COLO829 (cell line): ENCODE data around the gene TNRC6C.
"Not testable (repeated sequence)": the region's sequence is repeated elsewhere in the genome, so short reads cannot be mapped to it uniquely, and the experiment has no call there.

Experiments
- DNase-seq: peaks from one replicate; pipeline ENCODE4 v3.0.0; 2012; ENCODE audit warnings: low spot score

TNRC6C gene

GRCh38 chr17:77929871-77930436 is 28.5 kb upstream of the TNRC6C start:
- DNase-seq = no peak

DNA sequence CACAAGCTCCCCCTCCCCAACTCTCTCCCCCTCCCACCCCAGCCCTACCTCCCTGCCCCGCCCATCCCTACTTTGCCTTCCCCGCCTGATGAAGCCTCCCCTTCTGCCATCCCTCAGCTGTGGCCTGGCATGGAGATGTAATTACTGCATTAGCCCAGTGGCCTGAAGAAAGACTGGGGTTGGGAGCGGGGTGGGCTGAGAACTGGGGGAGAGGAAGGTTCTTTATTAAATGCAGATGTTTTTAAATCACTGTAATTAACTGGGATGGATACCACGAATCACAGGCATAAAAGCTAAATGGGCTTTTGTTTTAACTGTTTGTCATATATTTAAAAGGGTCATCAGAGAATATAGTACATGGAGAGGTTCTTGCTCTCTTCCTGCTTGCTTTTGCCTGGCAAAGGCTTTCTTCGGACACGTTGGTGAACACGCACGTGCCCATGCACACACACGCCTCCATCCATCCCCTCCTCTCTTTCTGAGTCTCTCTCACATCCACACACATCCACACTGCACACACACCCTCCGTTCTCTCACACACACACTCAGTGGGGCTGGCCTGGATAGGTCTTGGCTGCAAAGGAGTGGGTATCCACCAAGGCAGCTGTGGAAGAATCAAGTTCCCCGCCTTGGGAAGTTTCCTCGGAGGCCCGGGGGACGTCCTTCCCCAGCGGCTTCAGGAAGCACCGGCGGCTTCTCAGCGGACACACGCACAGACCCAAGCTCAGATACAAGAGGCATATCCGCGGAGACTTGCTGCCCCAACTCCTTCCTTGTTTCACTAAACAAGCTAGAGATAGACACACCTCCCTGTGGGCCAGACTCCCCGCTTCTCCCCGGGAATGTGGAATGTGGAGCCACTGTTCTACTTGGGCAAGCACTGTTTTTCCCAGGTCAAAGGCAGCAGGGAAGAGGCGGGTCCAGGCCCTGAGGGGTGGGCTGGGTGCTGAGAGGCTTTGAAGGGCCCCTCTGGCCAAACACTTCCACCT is 27.4 kb upstream of the TNRC6C start:
- DNase-seq = no peak

- no peak for DNase-seq
Observed at GRCh38 chr17:77933777-77934398, 24.6 kb upstream of the TNRC6C start.

DNA sequence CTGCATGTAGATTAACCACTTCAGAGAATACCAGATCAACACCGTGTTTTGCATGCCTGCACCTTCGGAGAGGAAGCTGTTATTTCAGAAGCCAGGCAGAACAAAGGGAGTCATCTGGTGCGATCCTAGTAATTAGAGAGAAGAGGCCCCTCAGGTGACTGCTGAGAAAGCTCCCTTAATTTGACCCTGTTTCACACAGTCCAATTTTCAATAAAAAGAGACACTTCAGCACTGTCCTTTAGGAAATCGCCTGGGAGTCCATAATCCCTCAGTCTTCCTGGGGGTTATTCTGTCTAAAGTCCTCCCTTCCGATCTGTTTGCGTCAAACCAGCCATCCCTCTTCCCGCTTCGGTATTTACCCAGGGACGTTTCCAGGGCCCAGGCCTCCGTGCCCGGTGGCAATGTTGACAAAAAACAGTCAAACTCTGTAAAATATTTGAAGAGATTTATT is 23.4 kb upstream of the TNRC6C start:
- DNase-seq = no peak

DNA sequence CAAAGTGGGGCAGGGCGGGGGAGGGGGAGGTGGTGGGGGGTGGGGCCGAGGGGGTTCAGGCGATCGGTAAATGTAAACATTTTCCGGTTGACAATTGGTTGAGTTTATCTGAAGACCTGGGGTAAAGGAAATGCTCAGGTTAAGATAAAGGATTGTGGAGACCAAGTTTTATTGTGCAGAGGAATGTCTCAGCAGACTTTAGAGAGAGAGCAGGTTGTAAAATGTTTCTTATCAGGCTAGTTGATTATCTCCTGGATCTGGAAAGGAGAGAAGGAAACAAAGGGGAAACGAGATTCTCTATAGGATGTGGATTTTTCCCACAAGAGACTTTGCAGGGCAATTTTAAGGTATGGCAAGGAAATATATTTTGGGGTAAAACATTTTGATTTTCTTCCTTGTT is 22.8 kb upstream of the TNRC6C start:
- not testable (repeated sequence) for DNase-seq

DNA sequence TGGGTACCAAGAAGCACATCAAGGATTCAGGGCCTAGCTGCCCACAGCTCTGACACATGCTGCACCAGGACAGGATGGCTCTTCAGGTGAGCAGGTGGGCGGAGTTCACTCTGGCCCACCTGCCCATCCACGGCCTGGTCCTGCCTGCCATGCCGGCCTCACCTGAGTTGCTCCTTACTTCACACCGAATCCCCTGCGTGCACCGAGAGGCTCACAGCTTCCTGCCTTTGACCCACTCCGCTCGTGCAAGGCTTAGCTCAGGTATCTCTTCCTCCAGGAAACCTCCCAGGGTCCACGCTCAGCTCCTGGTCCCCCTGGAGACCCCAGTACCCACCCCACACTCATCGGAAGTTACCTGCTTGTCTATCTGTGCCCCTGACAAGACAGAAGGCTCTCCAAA is 21.6 kb upstream of the TNRC6C start:
- no peak for DNase-seq

- DNase-seq = no peak
Observed at GRCh38 chr17:77941004-77941403, 17.5 kb upstream of the TNRC6C start.

DNA sequence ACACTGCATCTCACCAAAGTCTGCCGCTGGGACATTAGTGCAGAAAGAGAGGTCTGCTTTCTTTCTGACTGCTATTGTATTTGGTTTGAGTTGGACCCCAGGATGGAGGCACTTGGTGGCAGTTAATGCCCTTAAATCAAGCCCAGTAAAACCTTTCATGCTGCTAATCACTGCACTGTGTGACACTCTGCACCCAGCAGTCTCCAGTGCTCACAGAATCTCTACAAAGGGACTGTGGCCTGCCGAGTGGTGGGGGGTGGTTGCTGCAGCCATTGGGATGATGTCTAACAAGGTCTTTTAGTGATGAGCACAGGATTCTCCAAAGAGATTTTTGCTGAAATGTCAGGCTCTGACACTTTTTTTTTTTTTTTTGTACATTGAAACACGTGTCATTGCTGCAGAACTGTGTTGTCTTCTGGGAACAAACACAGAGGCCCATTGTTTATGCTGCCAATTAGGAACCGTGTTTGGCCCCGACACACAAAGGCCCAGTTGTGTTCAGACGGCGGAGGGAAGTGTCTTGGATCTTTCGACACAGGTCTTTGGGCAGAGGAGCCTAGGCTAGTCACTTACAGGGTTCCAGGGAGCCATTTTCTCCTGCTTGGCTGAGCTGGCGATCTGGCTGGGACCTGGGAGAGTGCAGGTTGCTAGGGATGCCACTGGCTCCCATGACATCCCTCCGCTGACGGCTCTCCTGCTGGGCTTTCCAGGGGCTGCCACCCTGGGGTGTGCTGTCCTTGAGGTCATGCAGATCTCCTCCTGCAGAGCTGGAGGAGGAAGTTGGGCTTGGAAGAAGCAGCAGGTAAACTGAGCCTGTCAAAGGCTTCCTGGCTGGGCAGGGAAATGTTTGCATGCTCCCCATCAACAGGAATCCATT is 16.2 kb upstream of the TNRC6C start:
- peak; percentile 88 for DNase-seq

DNA sequence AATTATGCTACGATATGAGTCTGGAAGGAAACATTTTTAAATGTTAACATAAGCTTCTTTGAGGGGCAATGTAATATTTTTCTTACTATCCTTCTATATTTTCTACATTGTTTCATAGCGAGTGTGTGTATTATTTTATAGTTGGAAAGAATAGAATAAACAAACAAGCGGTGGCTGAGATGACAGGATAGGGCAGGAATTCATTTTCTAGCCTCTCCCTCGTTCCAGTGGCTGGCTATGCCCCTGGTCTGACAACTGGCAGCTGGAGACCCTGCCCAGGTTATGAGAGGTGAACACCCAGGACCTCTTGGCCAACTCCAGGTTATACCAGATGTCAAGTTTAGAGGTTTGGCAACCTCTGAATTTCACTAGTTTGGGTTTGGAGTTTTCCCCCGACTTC is 14.5 kb upstream of the TNRC6C start:
- DNase-seq = no peak

DNA sequence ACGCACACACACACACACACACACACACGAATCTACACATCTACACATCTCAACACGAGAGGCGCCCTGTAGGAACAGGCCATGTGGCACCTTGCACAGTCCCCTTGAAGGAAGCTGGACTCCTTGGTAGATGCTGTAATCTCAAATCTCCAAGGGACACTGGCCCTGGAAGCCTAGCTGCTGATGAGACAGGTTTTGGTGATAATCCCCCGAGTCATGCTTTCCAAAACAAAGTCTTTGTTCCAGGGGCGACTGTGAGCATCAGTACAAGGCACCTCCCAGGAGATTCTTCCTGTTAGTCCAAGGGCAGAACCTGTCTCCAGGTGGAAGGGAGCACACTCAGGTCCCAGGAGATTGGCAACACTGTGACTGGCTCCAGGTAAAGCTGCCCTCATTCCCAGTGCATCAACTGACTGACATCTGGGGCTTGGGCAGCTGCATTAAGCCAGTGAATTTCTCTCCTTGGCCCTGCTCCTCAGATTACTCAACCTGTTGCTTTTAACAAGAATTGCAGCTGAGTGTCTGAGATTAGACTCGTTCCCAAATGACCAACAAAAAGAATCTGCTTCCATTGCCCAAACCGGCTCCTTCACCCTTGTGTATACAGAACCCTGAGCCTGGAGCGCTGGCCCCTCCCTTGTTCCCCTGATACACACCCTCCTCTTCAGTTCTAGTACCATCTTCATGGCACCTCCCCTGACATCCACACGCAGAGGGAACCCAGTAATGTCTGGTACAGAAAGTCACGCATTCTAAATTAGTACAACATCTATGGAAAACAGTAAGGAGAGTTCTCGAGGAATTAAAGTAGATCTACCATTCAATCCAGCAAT is 13.9 kb upstream of the TNRC6C start:
- no peak for DNase-seq

GRCh38 chr17:77946900-77947645 is 11.4 kb upstream of the TNRC6C start:
- DNase-seq = no peak

GRCh38 chr17:77948690-77949114 is 9.8 kb upstream of the TNRC6C start:
- DNase-seq = peak; percentile 66

- no peak for DNase-seq
Observed at GRCh38 chr17:77951123-77951522, 7.4 kb upstream of the TNRC6C start.

GRCh38 chr17:77952368-77952767 is 6.1 kb upstream of the TNRC6C start:
- no peak for DNase-seq

- DNase-seq = no peak
Observed at GRCh38 chr17:77957235-77957856, 1.2 kb upstream of the TNRC6C start.

DNA sequence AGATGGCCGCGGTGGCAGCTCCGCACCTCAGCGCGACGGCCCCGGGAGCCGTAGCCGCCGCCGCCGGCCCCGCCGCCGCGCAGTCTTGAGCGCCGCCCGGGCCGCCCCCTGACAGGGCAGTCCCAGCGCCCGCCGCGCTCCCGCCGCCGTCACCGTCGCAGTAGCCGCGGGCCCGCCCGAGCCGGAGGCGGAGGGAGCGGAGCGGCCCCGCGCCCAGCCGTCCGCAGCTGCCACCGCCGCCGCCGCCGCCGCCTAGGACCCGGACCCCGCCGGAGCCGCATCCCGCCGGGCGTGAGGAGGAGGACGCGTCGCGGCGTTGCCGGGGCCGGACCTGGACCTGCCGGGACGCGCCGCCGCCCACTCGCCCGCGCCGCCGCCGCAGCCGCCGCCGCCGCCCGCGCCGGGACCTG is 218 bp downstream of the TNRC6C start:
- DNase-seq = no peak

- no peak for DNase-seq
Observed at GRCh38 chr17:77959126-77959925, 823 bp downstream of the TNRC6C start.

DNA sequence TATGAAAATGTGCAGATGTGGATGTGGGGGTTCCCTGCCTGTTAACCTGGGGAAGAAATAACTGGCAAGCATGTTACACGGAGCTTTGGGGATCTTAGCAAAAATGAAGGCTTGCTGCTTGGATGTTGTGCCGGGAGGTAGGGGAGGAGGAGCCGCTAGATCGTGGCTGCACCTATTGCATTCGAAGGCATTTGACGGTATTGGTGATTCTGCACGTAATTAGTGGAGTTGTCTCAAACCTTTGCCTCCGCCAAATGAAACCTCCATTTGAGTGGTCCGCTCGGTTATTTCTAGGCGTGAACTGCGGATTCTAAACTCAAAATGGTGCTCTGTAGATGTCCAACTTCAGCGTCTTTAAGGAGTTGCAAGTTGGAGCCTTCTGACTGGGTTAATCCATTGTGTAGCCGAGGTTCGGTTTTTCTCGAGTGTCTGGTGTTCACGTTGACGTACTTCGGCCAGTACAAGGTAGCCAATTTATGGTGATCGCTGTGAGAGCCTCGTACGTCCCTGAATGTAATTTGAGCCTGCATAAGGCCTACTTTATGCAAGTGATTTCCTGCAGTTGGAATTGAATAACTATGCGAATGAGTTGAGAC is 1.5 kb downstream of the TNRC6C start:
- DNase-seq = no peak

DNA sequence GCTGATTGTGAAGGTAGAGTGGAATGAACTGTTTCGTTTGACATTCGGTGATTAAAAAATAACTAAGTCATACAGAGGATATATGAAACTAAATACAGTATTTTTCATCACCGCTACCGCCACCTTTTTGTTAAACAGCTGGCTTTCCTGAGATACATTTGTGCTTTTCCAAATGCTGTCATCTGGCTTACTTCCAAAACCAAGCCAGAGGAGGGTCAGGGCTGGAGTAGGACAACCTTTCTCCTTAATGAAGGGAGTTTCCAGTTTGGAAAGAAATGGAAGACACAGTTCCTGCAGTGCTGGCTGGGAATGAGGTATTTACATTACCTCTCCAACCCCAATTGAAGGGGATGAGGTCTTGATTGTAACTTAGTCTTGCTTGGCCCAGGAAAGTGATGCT is 3.2 kb downstream of the TNRC6C start:
- no peak for DNase-seq
